Neural cell (in vitro differentiated cells): Measurements from ENCODE around the gene TMEM235.

Experiments
- CTCF ChIP-seq: fragments of 450-650 bp; IDR thresholded peaks from 2 replicates; pipeline ENCODE4 v1.5.1; 2014; ENCODE audit warnings: antibody characterized with exemption, mild to moderate bottlenecking, moderate library complexity; ENCODE audit not compliant: poor library complexity, severe bottlenecking
- POLR2AphosphoS5 ChIP-seq: IDR thresholded peaks from 2 replicates; pipeline ENCODE4 v1.6.1; 2012

DNA sequence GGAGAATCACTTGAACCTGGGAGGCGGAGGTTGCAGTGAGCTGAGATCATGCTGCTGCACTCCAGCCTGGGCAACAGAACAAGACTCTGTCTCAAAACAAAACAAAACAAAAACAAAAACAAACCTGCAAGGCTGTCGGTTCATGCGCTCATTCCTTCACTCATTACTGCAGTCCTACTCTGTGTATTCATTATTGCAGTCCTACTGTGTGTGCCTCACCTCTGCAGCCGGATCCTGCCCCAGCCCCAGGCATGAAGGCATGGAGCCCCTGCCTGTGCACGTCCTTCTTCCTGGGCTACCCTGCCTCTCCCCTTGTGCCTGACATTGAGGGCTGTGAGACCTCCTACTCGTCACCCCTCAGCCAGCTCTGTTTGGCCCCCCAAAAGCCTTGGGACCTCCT, 57.6 kb downstream of the TMEM235 start:
- TF ChIP-seq CTCF (no peak), POLR2AphosphoS5 (no peak)
